Endodermal cell (in vitro differentiated cells): ENCODE results near the gene DTYMK. TPM values are rescaled to one million over a fixed set of nuclear protein-coding genes. Genes with fewer than 3 reads are reported as not detected.
A peak's percentile ranks its signal among the peaks of the same experiment; 100 is the strongest.

Experiments
- DNase-seq: peaks from one replicate; pipeline ENCODE4 v3.0.0-alpha.2; 2017
- H3K27ac ChIP-seq: 2 replicates; pipeline ENCODE4 v1.5.1; 2013; ENCODE audit warnings: mild to moderate bottlenecking, low read depth, low read length, moderate library complexity
- H3K27me3 ChIP-seq: 2 replicates; pipeline ENCODE4 v1.6.1; 2013; ENCODE audit warnings: mild to moderate bottlenecking, low read length, moderate library complexity; ENCODE audit not compliant: insufficient read depth, control insufficient read depth, poor library complexity, severe bottlenecking
- H3K36me3 ChIP-seq: 2 replicates; pipeline ENCODE4 v1.7.0; 2013; ENCODE audit warnings: mild to moderate bottlenecking, low read length, moderate library complexity; ENCODE audit not compliant: control insufficient read depth, insufficient read depth
- H3K4me1 ChIP-seq: one replicate; pipeline ENCODE4 v1.7.0; 2013; ENCODE audit warnings: low read length; ENCODE audit not compliant: control insufficient read depth, insufficient read depth
- H3K4me3 ChIP-seq: 2 replicates; pipeline ENCODE4 v1.5.1; 2013; ENCODE audit warnings: mild to moderate bottlenecking, low read length, moderate library complexity
- H3K9ac ChIP-seq: 2 replicates; pipeline ENCODE4 v1.6.1; 2013; ENCODE audit warnings: mild to moderate bottlenecking, low read length, moderate library complexity; ENCODE audit not compliant: poor library complexity, severe bottlenecking; ENCODE audit errors: extremely low read depth
- H3K9me3 ChIP-seq: 2 replicates; pipeline ENCODE4 v1.6.1; 2013; ENCODE audit warnings: mild to moderate bottlenecking, low read length, moderate library complexity; ENCODE audit not compliant: control insufficient read depth
- H3K27ac Mint-ChIP-seq: 2 replicates; pipeline ENCODE4 v1.8.0; 2020; ENCODE audit warnings: mixed read lengths
- H3K27me3 Mint-ChIP-seq: 2 replicates; pipeline ENCODE4 v1.8.0; 2021; ENCODE audit warnings: mild to moderate bottlenecking, mixed read lengths; ENCODE audit not compliant: insufficient read depth
- H3K36me3 Mint-ChIP-seq: 2 replicates; pipeline ENCODE4 v1.8.0; 2020; ENCODE audit warnings: low read depth, mixed read lengths
- H3K4me1 Mint-ChIP-seq: 2 replicates; pipeline ENCODE4 v1.8.0; 2020; ENCODE audit warnings: mixed read lengths
- H3K4me3 Mint-ChIP-seq: 2 replicates; pipeline ENCODE4 v1.8.0; 2020; ENCODE audit warnings: mild to moderate bottlenecking, moderate library complexity, mixed read lengths
- H3K9me3 Mint-ChIP-seq: 2 replicates; pipeline ENCODE4 v1.8.0; 2020; ENCODE audit warnings: mild to moderate bottlenecking, mixed read lengths
- WGBS, 2 experiments: methylation state at CpG; one replicate each; pipeline versions ENCODE4 v1.1.5 to v1.1.7; 2013; ENCODE audit warnings: missing lambda C conversion rate in 2 of 2, mixed read lengths in 1 of 2; ENCODE audit not compliant: insufficient coverage in 1 of 2, insufficient read length in 1 of 2; 5-methylcytosine and 5-hydroxymethylcytosine counted together
- total RNA-seq, 2 donors: library from RNA; stranded (reverse); fragmentation: NEBNext Ultra II Directional in 1 of 2; extraction: Animal tissue kit (Norgen Biotek cat#: 25700) in 1 of 2; gene quantifications; 2 replicates in 1 of 2; 3 replicates in 1 of 2; pipeline ENCODE4 v1.2.1, GENCODE V29; 2021
- TF ChIP-seq, protein P1 (sequence below): fragments of 200-600 bp; sonication (generic); conservative IDR thresholded peaks from 2 replicates; pipeline ENCODE4 v1.5.0; 2021; ENCODE audit warnings: antibody characterized with exemption, mild to moderate bottlenecking

DTYMK gene
- total RNA-seq, 2 donors from 2014 or later, result 60.9 to 62.4 TPM

DNA sequence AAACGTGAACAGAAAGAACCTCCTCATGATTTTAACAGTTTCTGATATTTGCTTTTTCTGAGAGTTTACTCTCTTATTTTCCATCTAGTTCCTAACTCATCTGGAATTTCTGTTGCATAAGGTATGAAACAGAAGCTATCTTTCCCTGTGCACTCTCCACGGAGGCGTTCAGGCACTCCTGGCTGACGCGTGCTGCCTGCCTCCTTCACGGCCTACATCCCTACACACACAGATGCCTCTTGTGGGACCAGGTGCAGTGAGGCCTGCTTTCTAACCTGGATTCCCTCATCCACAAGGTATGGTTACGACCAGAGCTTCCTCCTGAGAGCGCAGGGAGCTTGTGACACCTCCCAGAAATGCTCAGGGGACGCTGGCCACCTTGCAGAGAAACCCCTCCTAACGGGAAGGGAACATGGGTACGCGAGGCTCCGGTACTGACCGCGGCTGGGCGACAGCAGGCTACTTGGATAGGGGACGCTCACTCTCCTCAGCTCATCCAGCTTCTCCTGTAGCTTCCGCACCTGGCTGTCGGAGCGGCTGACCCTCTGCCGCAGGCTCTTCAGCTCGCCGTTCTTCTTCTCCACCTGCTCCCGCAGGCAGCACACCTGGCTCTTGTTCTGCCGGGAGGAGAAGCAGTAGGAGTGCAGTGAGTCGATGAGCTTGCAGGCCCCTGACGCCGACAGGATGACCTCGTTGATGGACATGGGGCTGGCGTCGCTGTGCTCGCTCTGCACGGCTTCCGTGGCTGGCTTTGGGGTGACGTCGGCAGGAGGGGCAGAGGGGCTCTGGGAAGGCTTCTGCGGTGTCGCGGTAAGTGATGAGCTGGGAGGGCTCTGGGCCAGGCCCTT, 53.9 kb downstream of the DTYMK start:
- Mint-ChIP-seq H3K4me3 (no peak overlapping the region), H3K4me1 (peaks cover 6% of the 10 kb centered on the region), H3K9me3 (no peaks in the 10 kb centered on the region), H3K27me3 (no peaks in the 10 kb centered on the region), H3K27ac (no peak overlapping the region), H3K36me3 (peaks cover 28% of the 10 kb centered on the region)
- DNase-seq, result no peak
- Histone ChIP-seq H3K4me1 (no peaks in the 10 kb centered on the region), H3K9me3 (no peaks in the 10 kb centered on the region), H3K9ac (no peak overlapping the region), H3K27me3 (no peaks in the 10 kb centered on the region), H3K36me3 (peaks cover 47% of the 10 kb centered on the region), H3K4me3 (no peak overlapping the region), H3K27ac (no peak overlapping the region)
- 96 to 99% methylated on average over 33 to 39 of the region's 39 CpGs for WGBS, 2 experiments
- TF ChIP-seq, protein P1, sequence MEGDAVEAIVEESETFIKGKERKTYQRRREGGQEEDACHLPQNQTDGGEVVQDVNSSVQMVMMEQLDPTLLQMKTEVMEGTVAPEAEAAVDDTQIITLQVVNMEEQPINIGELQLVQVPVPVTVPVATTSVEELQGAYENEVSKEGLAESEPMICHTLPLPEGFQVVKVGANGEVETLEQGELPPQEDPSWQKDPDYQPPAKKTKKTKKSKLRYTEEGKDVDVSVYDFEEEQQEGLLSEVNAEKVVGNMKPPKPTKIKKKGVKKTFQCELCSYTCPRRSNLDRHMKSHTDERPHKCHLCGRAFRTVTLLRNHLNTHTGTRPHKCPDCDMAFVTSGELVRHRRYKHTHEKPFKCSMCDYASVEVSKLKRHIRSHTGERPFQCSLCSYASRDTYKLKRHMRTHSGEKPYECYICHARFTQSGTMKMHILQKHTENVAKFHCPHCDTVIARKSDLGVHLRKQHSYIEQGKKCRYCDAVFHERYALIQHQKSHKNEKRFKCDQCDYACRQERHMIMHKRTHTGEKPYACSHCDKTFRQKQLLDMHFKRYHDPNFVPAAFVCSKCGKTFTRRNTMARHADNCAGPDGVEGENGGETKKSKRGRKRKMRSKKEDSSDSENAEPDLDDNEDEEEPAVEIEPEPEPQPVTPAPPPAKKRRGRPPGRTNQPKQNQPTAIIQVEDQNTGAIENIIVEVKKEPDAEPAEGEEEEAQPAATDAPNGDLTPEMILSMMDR, result no peak

DNA sequence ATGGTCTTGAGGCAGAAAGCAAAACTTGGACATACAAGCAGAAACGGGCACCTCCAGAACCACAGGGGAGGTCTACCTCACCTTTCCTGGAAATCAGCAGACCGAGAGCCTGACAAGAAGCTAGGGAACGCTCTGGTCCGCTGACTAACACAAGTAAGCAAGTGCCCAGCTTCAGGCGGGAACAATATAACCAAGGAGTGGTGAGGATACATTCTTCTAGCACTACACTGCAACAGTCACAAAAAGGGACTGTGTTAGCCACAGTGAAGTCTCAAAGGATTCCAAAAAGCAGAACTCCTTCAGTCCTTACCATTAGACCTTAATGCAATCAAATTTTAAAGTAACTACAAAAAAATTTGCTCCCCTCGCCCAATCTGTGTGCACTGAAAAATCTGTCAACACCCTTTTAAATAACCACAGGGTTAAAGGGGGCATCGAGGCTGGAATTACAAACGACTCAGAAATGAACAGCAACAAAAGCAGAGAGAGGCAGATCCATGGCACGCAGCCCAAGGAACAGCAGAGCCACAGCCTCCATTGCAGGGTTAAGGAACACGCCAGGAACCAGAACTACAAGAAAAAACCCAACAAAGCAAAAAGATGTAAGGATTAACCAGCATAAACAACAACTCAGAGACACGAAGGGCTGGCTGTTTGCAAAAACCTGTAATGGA, 56.7 kb downstream of the DTYMK start:
- WGBS, 2 experiments, result 90 to 95% methylated on average over 6 to 11 of the region's 11 CpGs

DNA sequence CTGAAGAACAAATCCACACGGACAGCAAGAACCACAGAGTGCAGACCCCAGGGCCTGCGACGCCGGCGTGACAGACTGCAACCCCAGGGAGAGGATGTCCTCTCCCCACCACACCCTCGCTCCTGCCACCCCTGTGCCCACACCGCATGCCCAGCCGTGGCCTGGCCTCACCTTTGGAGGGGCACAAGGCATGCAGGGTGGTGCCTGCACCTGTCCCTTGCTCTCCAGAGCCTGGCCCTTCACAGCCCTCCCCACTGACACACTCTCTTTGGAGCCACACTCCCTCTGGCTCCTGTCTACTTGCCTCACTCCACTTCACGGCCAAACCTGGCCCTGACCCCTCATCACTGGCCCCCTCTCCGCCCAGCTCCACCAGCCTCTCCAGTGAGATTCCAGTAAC, 58.9 kb downstream of the DTYMK start:
- no peak overlapping the region for H3K4me3 ChIP-seq
- no peak overlapping the region for H3K9ac ChIP-seq
- WGBS, 2 experiments, result 89 to 92% methylated on average over 2 to 10 of the region's 10 CpGs
- TF ChIP-seq, protein P1, result no peak
- no peaks in the 10 kb centered on the region for H3K27me3 Mint-ChIP-seq
- no peaks in the 10 kb centered on the region for H3K4me1 Mint-ChIP-seq
- no peaks in the 10 kb centered on the region for H3K27me3 ChIP-seq
- no peak overlapping the region for H3K4me3 Mint-ChIP-seq
- H3K27ac ChIP-seq, result no peak overlapping the region
- H3K36me3 ChIP-seq, result peaks cover 38% of the 10 kb centered on the region
- no peaks in the 10 kb centered on the region for H3K9me3 Mint-ChIP-seq
- peaks cover 36% of the 10 kb centered on the region for H3K36me3 Mint-ChIP-seq
- H3K27ac Mint-ChIP-seq, result peak overlapping the region; percentile 70
- no peaks in the 10 kb centered on the region for H3K9me3 ChIP-seq
- DNase-seq, result no peak
- no peaks in the 10 kb centered on the region for H3K4me1 ChIP-seq

More for the DNA sequence above, 56.7 kb downstream of the DTYMK start:
- peaks cover 38% of the 10 kb centered on the region for H3K36me3 Mint-ChIP-seq
- TF ChIP-seq, protein P1, result no peak
- no peaks in the 10 kb centered on the region for H3K9me3 Mint-ChIP-seq
- Histone ChIP-seq H3K36me3 (peaks cover 51% of the 10 kb centered on the region), H3K9me3 (no peaks in the 10 kb centered on the region), H3K4me1 (no peaks in the 10 kb centered on the region), H3K9ac (no peak overlapping the region), H3K27me3 (no peaks in the 10 kb centered on the region), H3K4me3 (no peak overlapping the region), H3K27ac (no peak overlapping the region)
- H3K27ac Mint-ChIP-seq, result peak overlapping the region; percentile 8
- no peaks in the 10 kb centered on the region for H3K27me3 Mint-ChIP-seq
- H3K4me3 Mint-ChIP-seq, result no peak overlapping the region
- H3K4me1 Mint-ChIP-seq, result no peaks in the 10 kb centered on the region
- DNase-seq, result no peak

Other genes starting within 250 kb of the DTYMK start
- gene STK25, start 178.2 kb downstream of the DTYMK start, total RNA-seq, result 100 to 1,000 TPM; 226 to 252 TPM
- gene BOK, start 128.1 kb downstream of the DTYMK start, total RNA-seq, result 10 to 100 TPM; 23.4 to 24.5 TPM
- gene THAP4, start 49.7 kb downstream of the DTYMK start, total RNA-seq, result 10 to 100 TPM; 54.6 to 66.1 TPM
- gene ATG4B, start 49.1 kb downstream of the DTYMK start, total RNA-seq, result 100 to 1,000 TPM; 126 to 166 TPM
- gene ING5, start 15.2 kb upstream of the DTYMK start, total RNA-seq, result 10 to 100 TPM; 44.9 to 53.1 TPM
- gene D2HGDH, start 47.8 kb upstream of the DTYMK start, total RNA-seq, result 10 to 100 TPM; 25.1 to 34.8 TPM
- gene GAL3ST2, start 90.0 kb upstream of the DTYMK start, total RNA-seq, result under 1 TPM; 0.57 to 0.91 TPM
- 1 to 10 TPM; 1.2 TPM for gene NEU4, start 122.4 kb upstream of the DTYMK start, total RNA-seq
- gene PDCD1, start 172.1 kb upstream of the DTYMK start, total RNA-seq, result under 1 TPM in 1 of 2 donors, not detected in 1; 0.20 TPM
- not detected for gene RTP5, start 182.9 kb upstream of the DTYMK start, total RNA-seq